Measurements from ENCODE around the gene TTC13.

The TTC13 gene

DNA sequence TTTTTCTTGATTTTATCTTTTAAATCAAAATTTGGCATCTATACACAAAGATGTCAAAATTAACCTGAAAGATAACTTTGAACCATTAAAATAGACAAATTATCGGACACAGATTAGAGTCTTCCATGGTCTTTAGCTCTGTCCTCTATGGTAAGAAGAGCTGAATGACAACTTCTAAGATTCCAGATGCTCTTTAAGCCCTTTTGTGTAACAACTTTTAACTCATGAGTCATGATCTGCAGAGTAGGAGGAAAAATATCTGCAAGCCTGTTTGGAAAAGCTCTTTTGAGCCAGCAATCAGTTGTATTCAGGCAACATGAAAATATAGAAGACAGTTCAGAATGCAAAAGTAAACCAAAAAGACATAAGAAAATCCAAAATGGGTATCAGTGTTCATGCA, 37.8 kb downstream of the TTC13 start:
- DNase-seq, result no peak

DNA sequence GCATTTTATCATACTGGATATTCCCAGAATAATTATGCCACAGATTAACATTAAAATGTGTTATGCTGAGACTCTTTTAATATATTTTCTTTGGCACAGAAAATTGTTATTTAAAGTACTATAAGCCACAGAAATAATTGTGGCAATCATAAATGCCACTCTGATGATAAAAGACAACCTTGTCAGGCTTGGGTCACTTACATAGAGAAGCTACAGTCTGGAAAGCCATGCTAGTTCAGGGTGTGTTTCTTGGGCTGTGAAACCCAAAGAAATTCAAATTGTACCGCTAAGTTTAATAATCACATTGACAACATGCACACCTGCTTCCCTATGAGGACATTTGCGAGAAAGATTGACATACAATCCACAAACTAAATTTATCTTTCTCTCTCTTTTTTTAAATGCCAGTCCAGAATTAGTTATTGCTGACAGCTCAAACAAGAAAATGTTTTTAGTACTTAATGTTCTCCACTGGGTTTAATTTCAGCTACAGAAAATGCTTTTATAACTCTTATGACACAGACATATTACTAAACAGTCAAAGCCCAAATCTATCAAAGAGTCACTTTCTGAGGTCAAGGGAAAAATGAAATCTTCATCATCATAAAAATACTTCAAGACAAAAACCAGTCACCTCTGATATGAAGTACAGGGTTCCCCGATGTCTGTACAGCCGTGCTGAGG, 38.7 kb downstream of the TTC13 start:
- no peak for DNase-seq

- no peak for DNase-seq
Observed at GRCh38 chr1:230938924-230939368, 39.7 kb downstream of the TTC13 start.

DNA sequence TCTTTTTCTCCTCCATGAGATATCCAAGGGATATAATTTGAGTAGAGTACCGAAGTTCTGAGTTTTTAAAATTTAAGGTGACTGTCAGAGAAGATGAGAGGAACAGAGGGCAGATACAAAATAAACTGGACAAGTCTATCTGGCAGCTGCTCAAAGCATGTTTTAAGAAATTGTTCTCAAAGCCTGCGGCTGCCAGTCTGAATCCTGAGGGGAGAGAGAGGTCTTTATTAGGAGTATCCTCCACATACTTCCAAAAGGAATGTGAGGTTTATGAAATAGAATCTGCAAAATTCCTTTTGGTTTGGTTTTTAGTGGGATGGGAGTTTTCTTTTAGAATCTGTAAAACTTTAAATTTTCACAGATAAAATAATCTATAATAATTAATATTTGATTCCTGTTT, 41.3 kb downstream of the TTC13 start:
- DNase-seq, result no peak

GRCh38 chr1:230936475-230936874, 42.2 kb downstream of the TTC13 start:
- DNase-seq, result no peak

GRCh38 chr1:230935852-230936251, 42.8 kb downstream of the TTC13 start:
- no peak for DNase-seq

GRCh38 chr1:230930986-230931385, 47.7 kb downstream of the TTC13 start:
- DNase-seq, result no peak

DNA sequence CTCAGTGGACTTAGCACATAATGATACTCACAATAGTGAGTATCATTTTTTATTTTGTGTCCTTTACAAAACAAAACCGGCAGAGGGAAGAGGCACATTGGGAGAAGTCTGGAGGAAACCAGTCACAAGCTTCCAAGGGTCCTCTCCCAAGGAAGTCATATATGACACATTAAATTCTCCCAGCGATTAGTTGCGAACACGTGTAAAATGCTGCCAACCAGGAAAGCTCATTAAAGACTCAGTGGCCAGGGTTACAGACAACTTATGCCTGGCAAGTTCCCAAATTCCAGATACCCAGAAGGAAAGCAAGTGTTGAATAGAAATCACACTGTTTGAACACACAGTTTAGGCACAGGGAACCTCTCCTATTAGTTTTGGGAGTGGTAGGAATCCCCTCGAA, 52.5 kb downstream of the TTC13 start:
- no peak for DNase-seq

- DNase-seq, result no peak
Observed at GRCh38 chr1:230925608-230926007, 53.1 kb downstream of the TTC13 start.

GRCh38 chr1:230923176-230923575, 55.5 kb downstream of the TTC13 start:
- no peak for DNase-seq

- no peak for DNase-seq
Observed at GRCh38 chr1:230922620-230923019, 56.0 kb downstream of the TTC13 start.

DNA sequence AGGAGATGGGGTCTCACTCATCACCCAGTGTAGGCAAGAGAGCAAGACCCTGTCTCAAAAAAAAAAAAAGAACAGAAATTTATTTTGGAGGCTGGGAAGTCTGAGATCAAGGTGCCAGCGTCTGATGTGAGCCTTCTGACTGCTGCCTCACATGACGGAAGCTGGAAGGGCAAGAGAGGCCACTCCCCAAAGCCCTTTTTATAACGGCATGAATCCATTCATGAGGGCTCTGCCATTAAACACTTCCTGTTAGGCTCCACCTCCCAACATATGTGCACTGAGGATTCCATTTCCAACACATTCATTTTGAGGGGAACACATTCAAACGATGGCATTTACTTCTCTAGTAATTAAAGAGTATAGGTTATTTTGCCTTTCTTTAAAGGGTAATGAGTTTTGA, 59.5 kb downstream of the TTC13 start:
- no peak for DNase-seq

DNA sequence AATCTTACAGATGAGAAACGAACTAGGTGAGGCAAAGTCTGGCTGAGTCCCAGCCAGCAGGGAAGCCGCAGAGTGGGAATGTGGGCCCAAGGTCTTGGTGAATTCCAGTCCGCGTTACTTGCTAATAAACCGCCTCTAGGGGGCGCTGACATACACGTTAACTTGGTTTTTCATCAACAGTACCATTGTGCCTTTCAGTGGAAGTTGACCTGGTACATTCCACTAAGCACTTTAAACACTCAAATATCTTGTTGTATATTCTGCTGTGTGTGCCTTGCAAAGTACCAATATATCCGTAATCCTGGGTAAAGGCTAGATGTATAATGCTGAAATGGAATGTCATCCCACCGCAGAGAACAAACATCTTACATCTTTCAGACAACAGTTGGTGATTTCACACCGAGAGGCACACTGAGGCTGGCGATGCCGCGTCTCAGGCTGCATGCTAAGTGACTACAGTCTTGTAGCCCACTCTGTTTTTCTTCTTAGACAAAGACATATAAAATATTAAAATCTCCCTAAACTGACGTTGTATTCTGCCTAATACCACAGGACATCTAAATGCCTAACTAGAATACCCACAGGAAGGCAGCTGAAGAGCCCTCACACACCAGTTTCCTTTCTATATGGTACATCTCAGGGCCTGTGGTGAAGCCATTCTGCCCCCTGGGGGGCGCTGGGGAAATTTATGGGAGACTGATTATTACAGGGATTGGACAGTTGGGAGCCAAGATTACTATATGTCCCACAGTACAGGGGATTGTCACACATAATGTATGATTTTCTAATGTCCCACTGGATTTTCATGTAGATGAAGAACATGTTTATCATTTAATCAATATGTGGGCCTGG, 61.2 kb downstream of the TTC13 start:
- DNase-seq, result peak; percentile 80

GRCh38 chr1:230916587-230917283, 61.9 kb downstream of the TTC13 start:
- no peak for DNase-seq

GRCh38 chr1:230915078-230915477, 63.6 kb downstream of the TTC13 start:
- no peak for DNase-seq

DNA sequence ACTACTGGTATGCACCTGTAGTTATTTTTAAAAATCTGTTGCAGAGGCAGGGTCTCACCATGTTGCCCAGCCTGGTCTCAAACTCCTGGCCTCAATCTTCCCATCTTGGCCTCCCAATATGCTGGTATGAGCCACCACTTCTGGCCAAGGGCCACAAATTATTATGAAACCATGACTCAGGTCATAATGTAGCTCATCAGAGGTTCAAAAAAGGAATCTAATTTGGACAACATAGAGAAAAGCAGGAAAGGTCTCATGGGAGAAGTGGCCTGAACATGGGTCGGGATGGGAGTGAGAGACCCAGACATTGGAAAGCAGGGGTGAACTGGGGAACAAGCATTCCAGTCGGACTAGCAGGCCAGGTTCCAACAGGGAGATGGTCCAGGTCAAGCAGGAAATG, 65.2 kb downstream of the TTC13 start:
- DNase-seq, result no peak

DNA sequence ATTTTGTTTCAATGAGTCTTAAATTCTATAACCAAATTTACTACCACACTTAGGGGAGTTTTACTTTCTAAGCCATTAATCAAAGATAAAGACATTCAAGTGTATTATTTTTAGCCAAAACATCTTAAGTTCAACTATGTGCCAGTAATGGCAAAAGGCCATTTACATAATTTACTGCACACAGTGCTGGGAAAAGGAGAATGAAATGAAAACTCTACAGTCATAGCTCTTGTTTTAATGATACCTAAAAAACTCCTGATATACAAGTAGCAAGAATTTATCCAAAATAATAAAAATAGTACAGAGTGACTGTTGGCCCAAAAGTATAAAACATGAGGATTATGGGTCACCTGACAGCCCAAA, 67.9 kb downstream of the TTC13 start:
- no peak for DNase-seq

GRCh38 chr1:230909974-230910754, 68.5 kb downstream of the TTC13 start:
- DNase-seq, result no peak

GRCh38 chr1:230907472-230908205, 71.0 kb downstream of the TTC13 start:
- no peak for DNase-seq

DNA sequence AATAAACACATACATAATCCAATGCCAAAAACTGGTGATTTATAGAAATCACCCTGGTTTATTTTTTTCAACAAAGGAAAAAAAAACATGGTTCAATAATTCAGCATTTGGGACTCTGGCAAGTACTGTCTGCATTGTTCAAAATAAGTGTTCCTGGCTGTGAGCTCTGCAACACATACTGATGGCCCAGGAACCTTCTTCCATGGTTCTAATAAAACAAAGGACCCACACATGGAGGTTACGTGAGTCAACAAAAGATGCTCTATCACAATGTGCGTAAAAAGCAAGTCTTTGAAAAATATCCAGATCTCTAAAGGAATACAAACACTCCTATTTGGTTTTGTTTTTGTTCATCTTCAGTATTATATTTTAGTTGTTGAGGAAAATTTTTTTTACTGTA, 72.4 kb downstream of the TTC13 start:
- no peak for DNase-seq

- no peak for DNase-seq
Observed at GRCh38 chr1:230905733-230906132, 72.9 kb downstream of the TTC13 start.

DNA sequence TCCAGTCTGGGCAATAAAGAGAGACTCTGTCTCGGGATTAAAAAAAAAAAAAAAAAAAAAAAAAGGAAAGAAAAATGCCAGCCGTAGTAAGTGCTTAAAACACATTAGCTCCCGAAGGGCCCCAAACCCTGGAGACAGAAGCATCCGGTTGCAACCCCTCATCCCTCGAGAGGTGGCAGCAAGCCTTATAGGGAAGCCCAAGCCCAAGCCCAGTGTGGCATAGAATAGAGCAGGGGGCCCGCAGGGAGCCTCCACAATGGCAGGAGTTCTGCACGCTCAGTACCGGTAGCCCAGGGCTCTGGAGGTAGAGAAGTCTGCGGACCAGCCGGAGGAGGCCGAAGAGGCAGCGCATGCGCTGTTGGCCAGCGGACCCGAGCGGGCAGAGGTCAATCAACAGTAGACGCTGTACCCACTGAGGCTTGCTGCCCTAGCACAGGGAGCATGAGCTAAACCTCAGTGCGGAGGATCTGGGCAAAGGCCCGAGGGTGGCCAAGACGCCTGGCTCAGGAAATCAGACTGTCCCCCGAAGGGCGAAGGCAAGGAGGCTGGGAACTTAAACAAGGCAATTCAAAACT, 76.2 kb downstream of the TTC13 start:
- DNase-seq, result no peak
